HUES6 (cell line): ENCODE measurements around the gene TEX29.

Experiments
- H3K27ac ChIP-seq: 2 replicates; pipeline ENCODE4 v1.7.0; 2013; ENCODE audit warnings: low read depth, mild to moderate bottlenecking, low read length, inconsistent platforms
- H3K27me3 ChIP-seq: 2 replicates; pipeline ENCODE4 v1.6.1; 2013; ENCODE audit warnings: low read length; ENCODE audit not compliant: control insufficient read depth, insufficient read depth
- H3K36me3 ChIP-seq: 2 replicates; pipeline ENCODE4 v1.6.1; 2013; ENCODE audit warnings: low read length; ENCODE audit not compliant: control insufficient read depth, insufficient read depth
- H3K4me1 ChIP-seq: 2 replicates; pipeline ENCODE4 v1.6.1; 2013; ENCODE audit warnings: low read length; ENCODE audit not compliant: control insufficient read depth, insufficient read depth
- H3K4me3 ChIP-seq: 2 replicates; pipeline ENCODE4 v1.5.1; 2013; ENCODE audit warnings: low read depth, low read length
- H3K9ac ChIP-seq: one replicate; pipeline ENCODE4 v1.6.1; 2013; ENCODE audit warnings: mild to moderate bottlenecking, low read length
- H3K9me3 ChIP-seq: 2 replicates; pipeline ENCODE4 v1.6.1; 2013; ENCODE audit warnings: low read depth, low read length; ENCODE audit not compliant: control insufficient read depth, insufficient read depth

Gene TEX29

DNA sequence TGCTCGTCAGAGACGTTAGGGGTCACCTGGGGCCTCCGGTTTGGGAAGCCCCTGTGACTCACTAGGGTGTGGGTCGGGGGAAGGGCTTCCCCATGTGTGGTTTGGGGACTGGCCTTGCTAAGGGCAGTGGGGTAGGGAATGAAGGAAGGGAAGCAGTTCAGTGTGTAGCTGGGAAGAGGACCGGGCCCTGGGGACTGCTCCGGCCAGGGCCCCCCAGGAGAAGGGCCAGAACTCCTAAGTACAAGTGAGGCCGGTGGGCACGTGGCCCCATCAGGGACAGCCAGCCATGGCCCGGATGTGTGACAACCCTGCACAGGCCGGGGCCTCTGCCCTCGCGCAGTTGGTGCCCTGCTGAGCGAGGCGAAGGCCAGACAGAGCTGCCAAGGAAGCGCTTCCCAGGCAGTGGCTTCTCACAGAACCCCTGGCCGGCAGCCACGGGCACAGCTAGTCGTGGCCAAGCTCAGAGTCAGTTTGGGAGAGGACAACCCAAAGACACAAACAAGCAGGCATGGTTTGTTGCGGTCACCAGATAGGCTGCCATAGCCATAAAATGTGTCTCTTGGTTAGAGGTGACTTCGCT, 25.7 kb downstream of the TEX29 start:
- Histone ChIP-seq H3K36me3 (no peaks in the 10 kb centered on the region), H3K9me3 (no peaks in the 10 kb centered on the region), H3K27me3 (no peaks in the 10 kb centered on the region), H3K4me3 (no peak overlapping the region), H3K27ac (no peak overlapping the region), H3K9ac (no peak overlapping the region), H3K4me1 (no peaks in the 10 kb centered on the region)

DNA sequence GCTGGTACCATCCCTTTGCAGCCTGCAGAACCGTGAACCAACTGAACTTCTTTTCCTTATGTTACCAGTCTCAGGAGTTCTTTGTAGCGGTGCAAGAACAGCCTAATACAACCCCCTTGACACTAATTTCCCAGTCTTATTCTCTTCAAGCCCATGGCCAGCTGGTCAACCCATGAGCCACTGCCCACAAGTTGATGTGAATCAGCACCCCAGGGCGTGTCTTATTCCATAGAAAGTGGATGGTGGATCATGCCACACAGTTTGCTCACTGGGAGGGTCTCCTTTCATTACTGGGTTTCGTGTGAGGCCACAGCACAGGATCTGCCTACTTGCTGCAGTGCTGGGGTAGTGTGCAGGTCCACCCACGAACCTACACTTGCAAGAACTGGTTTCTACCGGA, 27.0 kb downstream of the TEX29 start:
- Histone ChIP-seq H3K27ac (no peak overlapping the region), H3K9me3 (no peaks in the 10 kb centered on the region), H3K4me1 (no peaks in the 10 kb centered on the region), H3K9ac (no peak overlapping the region), H3K4me3 (no peak overlapping the region), H3K27me3 (no peaks in the 10 kb centered on the region), H3K36me3 (no peaks in the 10 kb centered on the region)

DNA sequence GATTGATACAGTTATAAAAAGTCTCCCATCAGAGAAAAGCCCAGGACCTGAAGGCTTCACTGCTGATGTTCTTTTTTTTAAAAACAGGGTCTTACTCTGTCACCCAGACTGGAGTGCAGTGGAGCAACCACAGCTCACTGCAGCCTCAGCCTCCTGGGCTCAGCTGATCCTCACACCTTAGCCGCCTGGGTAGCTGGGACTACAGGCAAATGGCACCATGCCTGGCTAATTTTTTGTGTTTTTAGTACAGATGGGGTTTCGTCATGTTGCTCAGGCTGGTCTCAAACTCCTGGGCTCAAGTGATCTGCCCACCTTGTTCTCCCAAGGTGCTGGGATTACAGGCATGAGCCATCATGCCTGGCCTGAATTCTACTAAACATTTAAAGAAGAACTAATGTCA, 33.1 kb downstream of the TEX29 start:
- H3K27ac ChIP-seq: no peak overlapping the region
- H3K9me3 ChIP-seq: no peaks in the 10 kb centered on the region
- H3K36me3 ChIP-seq: no peaks in the 10 kb centered on the region
- H3K4me3 ChIP-seq: no peak overlapping the region
- H3K4me1 ChIP-seq: no peaks in the 10 kb centered on the region
- no peaks in the 10 kb centered on the region for H3K27me3 ChIP-seq
- no peak overlapping the region for H3K9ac ChIP-seq

DNA sequence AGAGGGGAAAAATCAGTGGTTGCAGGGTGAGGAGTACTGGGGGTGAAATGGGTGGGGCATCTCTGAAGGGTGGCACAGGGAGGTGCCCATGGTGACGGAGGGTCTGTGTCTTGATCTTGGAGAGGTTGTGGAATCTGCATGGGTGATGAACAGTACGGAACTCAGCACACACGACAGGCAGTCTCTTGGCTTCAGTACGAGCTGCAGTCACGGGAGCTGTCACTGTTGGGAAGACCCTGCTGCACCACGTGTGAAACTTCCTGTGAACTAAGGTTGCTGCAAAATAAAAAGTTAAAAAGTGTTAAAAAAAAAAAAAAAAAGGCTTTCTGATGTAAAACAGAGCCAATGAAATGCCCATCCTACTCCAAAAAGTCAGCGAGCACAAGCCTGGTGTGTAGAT, 34.3 kb downstream of the TEX29 start:
- H3K4me1 ChIP-seq: peaks cover 9% of the 10 kb centered on the region
- no peak overlapping the region for H3K27ac ChIP-seq
- H3K36me3 ChIP-seq: no peaks in the 10 kb centered on the region
- H3K9me3 ChIP-seq: no peaks in the 10 kb centered on the region
- H3K4me3 ChIP-seq: no peak overlapping the region
- H3K27me3 ChIP-seq: no peaks in the 10 kb centered on the region
- H3K9ac ChIP-seq: no peak overlapping the region

DNA sequence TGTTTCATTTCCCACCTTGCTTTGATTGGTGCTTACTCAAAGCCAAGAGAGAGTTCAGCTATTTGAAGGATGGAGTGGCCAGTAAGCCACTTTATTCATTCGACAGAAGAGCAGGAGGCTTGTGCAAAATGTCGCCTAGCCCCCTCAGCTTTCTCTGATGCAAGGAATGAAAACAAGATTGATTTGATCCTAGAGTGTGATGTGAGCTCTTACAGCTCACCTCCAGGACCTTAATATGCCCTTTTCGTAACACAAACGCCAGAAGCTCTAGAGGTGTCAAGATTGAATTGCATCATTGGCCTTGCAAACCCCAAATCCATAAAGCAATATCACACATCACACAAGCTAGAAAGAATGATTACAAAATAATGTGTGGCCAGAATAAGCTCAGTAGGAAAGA, 36.4 kb downstream of the TEX29 start:
- H3K27ac ChIP-seq: no peak overlapping the region
- no peaks in the 10 kb centered on the region for H3K36me3 ChIP-seq
- no peaks in the 10 kb centered on the region for H3K9me3 ChIP-seq
- no peak overlapping the region for H3K4me3 ChIP-seq
- peaks cover 15% of the 10 kb centered on the region for H3K4me1 ChIP-seq
- H3K9ac ChIP-seq: no peak overlapping the region
- H3K27me3 ChIP-seq: no peaks in the 10 kb centered on the region

DNA sequence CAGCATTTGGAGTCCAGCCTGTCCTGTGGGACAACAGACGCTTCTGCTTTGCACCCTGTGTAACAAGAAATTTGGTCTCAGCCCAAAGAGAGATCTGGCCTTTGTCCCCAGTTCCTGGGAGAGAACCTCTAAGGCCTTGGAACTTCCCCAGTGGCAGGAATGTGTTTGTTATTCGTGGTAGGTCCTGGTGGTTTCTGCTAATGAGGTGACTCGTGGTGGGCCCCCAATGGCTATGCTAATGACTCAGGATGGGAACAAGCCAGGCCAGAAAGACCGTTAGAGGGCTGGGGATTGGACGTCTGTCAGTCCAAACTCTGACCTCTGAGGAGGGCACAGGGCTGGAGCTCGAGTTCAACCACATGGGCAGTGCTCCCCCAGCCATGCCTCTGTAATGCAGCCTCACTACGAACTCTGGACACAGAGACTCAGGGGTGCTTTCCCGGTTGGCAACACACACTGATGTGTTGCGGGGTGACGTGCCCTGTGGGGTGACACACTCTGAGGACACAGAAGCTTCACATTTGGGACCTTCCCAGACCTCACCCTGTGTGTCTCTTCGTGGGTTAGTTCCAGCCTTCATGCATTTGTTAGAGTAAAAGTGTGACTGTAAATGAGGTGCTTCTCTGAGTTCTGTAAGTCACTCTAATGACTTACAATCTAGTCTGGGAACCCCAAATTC, 38.9 kb downstream of the TEX29 start:
- Histone ChIP-seq H3K36me3 (no peaks in the 10 kb centered on the region), H3K4me3 (no peak overlapping the region), H3K9me3 (no peaks in the 10 kb centered on the region), H3K27ac (no peak overlapping the region), H3K4me1 (peaks cover 15% of the 10 kb centered on the region), H3K27me3 (no peaks in the 10 kb centered on the region), H3K9ac (no peak overlapping the region)

DNA sequence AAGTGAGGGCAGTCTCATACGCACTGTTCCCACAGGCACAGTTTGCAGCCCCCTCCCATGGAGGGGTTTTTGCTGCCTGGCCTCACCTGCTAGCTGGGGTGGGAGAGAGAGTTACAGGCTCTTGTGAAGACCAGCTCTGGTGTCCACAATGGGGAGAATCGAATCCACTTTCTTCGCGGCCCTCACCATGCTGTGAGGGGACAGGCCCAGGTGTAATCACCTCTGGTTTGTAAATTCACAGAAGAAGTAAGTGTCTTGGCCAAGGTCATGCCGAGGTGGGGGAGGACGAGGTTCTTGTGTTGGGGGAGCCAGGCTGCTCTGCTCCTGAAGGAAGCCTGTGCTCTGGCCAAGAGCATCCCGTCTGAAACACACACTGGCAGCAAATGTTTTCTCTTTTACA, 39.5 kb downstream of the TEX29 start:
- no peak overlapping the region for H3K27ac ChIP-seq
- H3K27me3 ChIP-seq: no peaks in the 10 kb centered on the region
- H3K4me1 ChIP-seq: peaks cover 15% of the 10 kb centered on the region
- H3K9me3 ChIP-seq: no peaks in the 10 kb centered on the region
- no peak overlapping the region for H3K4me3 ChIP-seq
- H3K9ac ChIP-seq: no peak overlapping the region
- no peaks in the 10 kb centered on the region for H3K36me3 ChIP-seq

DNA sequence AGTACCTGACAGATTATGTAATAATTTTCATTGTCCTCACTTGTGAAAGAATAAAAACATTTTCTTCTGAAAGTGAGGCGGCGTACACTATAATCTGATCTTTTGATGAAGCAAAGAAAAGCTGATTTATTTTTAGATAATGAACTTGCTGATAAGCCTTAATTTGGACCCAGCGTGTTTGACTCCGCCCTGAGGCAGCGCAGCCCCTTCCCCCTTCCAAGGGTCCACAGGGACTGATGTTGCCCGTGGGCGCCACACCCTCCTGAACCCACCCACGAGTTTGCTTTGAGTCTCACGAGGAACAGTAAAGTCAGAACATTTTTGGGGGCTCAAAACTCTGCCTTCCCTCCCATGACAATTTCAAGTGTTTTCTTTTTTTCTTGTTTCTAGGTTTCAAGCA, 40.0 kb downstream of the TEX29 start:
- Histone ChIP-seq H3K4me3 (no peak overlapping the region), H3K36me3 (no peaks in the 10 kb centered on the region), H3K9ac (no peak overlapping the region), H3K9me3 (no peaks in the 10 kb centered on the region), H3K4me1 (peaks cover 15% of the 10 kb centered on the region), H3K27me3 (no peaks in the 10 kb centered on the region), H3K27ac (no peak overlapping the region)

DNA sequence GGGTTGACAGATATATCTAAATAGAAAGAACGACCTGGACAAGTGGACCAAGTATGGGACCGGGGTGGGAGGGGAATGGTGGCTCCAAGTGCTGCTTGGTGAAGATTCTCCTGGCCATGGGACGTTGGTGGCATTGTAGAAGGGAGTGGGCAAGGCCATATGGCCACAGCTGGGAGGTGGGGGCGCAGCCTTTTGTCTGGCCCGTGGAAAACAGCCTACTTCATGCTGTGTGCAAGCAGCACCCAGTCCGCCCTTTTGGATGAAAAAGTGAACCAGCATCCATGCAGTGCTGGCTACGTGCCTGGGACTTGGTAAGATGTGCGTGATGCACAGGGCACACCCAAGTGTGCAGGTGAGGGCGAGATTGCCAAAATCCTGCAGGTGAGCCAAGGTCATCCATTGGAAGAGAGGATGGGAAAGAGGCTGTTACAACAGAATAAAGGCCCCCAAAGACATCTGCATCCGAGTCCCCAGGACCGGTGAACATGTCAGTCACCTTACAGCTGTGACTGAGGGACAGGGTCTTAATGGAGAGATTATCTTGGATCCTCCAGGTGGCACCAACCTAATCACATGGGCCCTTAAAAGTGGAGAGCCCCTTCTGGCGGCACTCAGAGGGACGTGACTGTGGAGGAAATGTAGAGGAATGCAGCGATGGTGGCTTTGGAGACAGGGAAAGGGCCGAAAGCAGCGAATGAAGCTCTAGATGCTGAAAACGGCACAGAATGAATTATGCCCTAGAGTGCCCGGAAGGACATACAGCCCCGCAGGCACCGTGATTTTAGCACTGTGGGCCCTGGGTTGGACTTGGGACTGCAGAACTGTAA, 40.8 kb downstream of the TEX29 start:
- no peak overlapping the region for H3K27ac ChIP-seq
- no peaks in the 10 kb centered on the region for H3K27me3 ChIP-seq
- H3K36me3 ChIP-seq: no peaks in the 10 kb centered on the region
- peaks cover 15% of the 10 kb centered on the region for H3K4me1 ChIP-seq
- no peaks in the 10 kb centered on the region for H3K9me3 ChIP-seq
- no peak overlapping the region for H3K9ac ChIP-seq
- no peak overlapping the region for H3K4me3 ChIP-seq

DNA sequence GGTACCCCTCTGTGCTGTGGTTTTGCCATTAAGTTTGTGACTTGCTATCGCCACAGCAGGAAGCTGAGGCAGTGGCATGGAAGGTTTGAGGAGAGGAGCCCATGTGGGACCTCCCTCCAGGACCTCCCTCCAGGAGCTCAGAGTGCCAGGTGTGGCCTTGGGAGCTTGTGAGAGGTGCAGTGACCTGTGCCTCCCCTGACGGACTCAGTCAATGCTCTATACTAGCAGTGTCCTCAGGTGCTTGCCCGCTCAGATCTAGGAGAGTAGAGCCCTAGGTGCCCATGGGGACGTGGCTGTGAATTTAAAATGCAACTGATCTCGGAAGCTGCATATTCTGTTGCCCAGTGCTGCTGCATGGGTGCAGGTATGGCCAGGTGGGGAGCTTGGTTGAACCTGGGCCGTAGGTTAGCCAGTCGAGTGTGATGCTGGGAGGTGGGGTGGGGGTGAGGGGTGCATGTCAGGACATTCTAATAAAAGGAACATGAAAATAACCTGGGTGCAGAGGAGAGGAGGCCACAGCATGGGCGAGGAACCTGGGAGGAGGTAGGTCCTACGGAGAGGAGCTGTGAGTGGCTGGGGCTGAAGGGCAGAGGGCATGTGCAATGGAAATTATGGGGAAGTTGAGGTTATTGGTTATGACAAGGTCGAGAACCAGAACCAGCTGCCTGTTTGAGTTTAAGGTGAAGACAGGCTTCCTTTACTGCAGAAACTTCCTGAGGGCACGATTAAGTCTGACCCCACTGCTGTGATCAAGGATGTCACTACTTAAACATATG, 41.6 kb downstream of the TEX29 start:
- Histone ChIP-seq H3K27me3 (no peaks in the 10 kb centered on the region), H3K4me1 (peaks cover 15% of the 10 kb centered on the region)

DNA sequence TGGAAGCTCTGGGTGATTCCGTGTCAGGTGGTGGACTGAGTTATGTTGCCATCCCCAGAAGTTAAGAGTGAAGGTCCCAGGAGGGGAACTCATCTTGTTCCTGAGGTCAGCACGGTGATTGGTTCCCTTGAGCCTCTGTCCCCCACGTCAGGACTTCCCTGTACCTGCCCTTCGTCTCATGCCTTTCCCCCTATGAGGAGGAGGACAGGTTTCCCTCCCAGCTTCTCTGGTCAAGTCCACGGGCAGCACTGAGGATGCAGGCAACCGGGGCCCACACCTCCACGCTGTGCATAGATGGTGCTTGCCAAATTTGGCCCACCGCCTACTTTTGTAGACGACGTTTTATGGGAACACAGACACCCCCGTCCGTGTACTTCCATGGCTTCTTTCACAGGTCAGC, 42.7 kb downstream of the TEX29 start:
- Histone ChIP-seq H3K4me1 (peaks cover 15% of the 10 kb centered on the region), H3K36me3 (no peaks in the 10 kb centered on the region), H3K27me3 (no peaks in the 10 kb centered on the region), H3K27ac (no peak overlapping the region), H3K9ac (no peak overlapping the region), H3K9me3 (no peaks in the 10 kb centered on the region), H3K4me3 (no peak overlapping the region)

More for the DNA sequence above, 41.6 kb downstream of the TEX29 start:
- Histone ChIP-seq H3K27ac (no peak overlapping the region), H3K9me3 (no peaks in the 10 kb centered on the region), H3K9ac (no peak overlapping the region), H3K4me3 (no peak overlapping the region), H3K36me3 (no peaks in the 10 kb centered on the region)
